RWPE1 (cell line): Measurements from ENCODE around the gene SCN1B.

Experiments
- CTCF ChIA-PET: fragments of 350-600 bp; sonication (Branson Sonifier 250); formaldehyde crosslinking; extraction: SDS; loops from one replicate; lab custom pipeline; 2021; lab: Yijun Ruan, JAX
- POLR2A ChIA-PET: fragments of 400-600 bp; formaldehyde crosslinking; extraction: SDS; loops from one replicate; lab custom pipeline; 2020; ENCODE audit warnings: antibody characterized with exemption; ENCODE audit not compliant: low non-redundant PET; lab: Yijun Ruan, JAX
- DNase-seq: peaks from one replicate; pipeline ENCODE4 v3.0.0; 2012; ENCODE audit warnings: low spot score
- H3K27ac ChIP-seq: fragments of 450-650 bp; 2 replicates; pipeline ENCODE4 v1.5.1; 2017
- TF ChIP-seq, protein P1 (sequence below): fragments of 450-650 bp; conservative IDR thresholded peaks from 2 replicates; pipeline ENCODE4 v1.5.1; 2017; ENCODE audit warnings: low read depth, mild to moderate bottlenecking

SCN1B gene

DNA sequence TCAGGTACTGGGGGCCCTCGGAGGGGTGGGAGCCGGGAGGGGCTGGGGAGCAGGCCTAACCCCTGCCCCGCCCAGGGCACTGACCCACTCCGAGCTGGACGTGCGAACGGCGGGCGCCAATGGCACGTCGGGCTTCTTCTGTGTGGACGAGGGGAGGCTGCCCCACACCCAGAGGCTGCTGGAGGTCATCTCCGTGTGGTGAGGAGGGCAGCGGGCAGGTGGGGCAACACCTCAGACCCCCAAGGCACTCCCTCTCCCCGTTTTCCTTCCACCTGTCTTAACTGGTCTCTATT, 29.5 kb downstream of the SCN1B start:
- ChIA-PET POLR2A (no interaction called here), CTCF (interaction anchor here (0.5 to 0.8 kb wide), 3 partner anchors 32 to 273 kb away, joined by 3 read pairs; no protein-coding TSS in a partner anchor)
- DNase-seq: no peak
- TF ChIP-seq, protein P1, sequence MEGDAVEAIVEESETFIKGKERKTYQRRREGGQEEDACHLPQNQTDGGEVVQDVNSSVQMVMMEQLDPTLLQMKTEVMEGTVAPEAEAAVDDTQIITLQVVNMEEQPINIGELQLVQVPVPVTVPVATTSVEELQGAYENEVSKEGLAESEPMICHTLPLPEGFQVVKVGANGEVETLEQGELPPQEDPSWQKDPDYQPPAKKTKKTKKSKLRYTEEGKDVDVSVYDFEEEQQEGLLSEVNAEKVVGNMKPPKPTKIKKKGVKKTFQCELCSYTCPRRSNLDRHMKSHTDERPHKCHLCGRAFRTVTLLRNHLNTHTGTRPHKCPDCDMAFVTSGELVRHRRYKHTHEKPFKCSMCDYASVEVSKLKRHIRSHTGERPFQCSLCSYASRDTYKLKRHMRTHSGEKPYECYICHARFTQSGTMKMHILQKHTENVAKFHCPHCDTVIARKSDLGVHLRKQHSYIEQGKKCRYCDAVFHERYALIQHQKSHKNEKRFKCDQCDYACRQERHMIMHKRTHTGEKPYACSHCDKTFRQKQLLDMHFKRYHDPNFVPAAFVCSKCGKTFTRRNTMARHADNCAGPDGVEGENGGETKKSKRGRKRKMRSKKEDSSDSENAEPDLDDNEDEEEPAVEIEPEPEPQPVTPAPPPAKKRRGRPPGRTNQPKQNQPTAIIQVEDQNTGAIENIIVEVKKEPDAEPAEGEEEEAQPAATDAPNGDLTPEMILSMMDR: no peak
- H3K27ac ChIP-seq: no peak overlapping the region

DNA sequence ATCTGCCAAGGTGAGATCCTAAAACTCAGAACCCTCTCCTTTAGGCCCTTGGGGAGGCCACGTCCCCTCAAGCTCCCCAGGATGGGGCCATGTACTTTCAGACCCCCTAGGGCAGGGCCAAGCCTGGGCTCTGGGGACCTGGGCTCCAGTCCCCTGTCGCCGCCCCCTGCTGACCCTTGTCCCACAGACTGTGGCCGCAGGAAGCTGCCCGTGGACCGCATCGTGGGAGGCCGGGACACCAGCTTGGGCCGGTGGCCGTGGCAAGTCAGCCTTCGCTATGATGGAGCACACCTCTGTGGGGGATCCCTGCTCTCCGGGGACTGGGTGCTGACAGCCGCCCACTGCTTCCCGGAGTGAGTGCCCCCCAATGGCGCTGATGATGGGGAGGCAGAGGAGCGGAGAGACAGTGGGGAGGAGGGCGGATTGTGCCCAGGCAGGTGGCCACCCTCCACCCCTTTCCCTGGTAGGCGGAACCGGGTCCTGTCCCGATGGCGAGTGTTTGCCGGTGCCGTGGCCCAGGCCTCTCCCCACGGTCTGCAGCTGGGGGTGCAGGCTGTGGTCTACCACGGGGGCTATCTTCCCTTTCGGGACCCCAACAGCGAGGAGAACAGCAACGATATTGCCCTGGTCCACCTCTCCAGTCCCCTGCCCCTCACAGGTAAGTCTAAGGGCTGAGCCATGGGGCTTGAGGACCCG, 30.0 kb downstream of the SCN1B start:
- CTCF ChIA-PET: interaction anchor here (0.5 to 0.8 kb wide), 3 partner anchors 32 to 273 kb away, joined by 3 read pairs; no protein-coding TSS in a partner anchor
- no peak for DNase-seq
- TF ChIP-seq, protein P1: no peak
- H3K27ac ChIP-seq: no peak overlapping the region
- POLR2A ChIA-PET: no interaction called here

DNA sequence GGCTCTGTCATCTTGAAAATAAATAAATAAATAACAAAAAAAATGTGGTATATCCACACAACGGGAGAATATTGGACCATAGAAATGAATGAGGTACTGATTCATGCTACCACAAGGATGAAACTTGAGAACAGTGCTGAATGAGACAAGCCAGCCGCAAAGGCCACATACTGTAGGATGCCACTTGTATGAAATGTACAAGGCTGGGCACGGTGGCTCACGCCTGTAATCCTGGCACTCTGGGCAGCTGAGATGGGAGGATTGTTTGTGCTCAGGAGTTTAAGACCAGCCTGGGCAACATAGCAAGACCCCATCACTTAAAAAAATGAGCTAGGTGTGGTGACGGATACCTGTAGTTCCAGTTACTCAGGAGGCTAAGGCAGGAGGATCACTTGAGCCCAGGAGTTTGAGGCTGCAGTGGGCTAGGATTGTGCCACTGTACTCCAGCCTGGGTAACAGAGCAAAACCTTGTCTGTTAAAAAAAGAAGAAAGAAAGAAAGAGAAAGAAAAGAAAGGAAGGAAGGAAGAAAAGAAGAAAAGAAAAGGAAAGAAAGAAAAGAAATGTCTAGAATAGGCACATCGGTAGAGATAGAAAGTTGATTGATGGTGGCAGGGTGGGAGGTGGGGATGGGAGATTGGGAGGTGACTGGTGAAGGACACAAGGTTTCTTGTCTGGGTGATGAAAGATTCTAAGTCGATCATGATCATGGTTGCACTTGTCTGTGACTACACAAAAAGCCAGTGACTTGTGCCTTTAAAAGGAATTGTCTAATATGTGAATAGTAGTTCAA, 31.5 kb downstream of the SCN1B start:
- ChIA-PET POLR2A (no interaction called here), CTCF (no interaction called here)
- H3K27ac ChIP-seq: no peak overlapping the region
- TF ChIP-seq, protein P1: no peak
- DNase-seq: no peak

DNA sequence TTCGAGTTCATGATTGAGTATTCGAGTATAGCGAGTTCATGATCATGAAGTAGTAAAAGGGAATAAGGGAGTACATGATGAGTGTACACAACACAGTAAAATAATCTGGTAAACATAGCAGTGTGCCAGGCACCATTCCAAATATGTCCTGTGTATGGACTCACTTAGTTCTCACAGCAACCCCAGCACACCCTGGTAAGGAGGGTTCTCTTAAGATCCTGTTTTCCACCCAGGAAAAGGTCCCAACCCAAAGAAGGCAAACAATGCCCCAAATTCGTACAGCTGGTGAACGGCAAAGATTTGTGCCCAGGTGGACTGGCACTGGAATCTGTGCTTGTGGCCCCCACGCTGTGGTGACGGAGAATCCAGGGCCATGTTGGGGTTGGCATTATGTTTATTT, 32.7 kb downstream of the SCN1B start:
- ChIA-PET CTCF (no interaction called here), POLR2A (no interaction called here)
- no peak for DNase-seq
- H3K27ac ChIP-seq: no peak overlapping the region
- TF ChIP-seq, protein P1: no peak

DNA sequence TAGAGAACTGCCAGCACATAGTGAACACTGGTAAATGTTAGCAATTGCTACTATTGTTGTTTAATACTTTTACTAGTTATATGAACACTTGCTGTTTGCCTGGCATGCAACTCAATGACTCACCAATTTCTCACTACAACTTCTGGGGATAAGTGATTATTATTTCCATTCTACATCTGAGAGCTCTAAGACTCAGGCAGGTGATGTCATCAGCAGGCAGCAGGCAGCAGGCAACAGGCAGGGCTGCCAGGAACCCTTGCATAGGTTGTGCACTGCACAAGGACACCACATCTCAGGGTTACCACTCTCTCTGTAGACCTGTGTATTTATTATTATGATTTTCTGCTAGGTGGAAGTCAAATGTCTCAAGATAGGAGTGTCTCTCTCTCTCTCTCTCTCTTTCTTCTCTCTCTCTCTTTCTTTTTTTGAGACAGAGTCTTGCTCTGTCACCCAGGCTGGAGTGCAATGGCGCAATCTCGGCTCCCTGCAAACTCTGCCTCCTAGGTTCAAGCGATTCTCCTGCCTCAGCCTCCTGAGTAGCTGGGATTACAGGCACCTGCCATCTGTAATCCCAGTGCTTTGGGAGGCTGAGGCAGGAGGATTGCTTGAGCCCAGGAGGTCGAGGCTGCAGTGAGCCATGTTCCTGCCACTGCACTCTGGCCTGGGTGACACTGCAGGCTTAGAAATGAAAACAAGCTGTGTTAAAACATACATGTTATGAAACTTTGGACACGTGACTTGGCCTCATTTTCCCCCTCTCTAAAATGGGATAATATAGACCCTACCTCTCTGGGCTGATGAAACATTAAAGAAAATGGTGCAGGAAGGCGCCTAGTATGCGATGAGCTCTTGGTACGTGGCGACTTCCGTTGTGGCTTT, 33.9 kb downstream of the SCN1B start:
- CTCF ChIA-PET: interaction anchor here (1.1 kb wide), 1 partner anchor 9 kb away, joined by 8 read pairs; no protein-coding TSS in a partner anchor
- POLR2A ChIA-PET: interaction anchor here (0.6 kb wide), 1 partner anchor 95 kb away, joined by 5 read pairs; no protein-coding TSS in a partner anchor
- DNase-seq: peak; percentile 63
- H3K27ac ChIP-seq: no peak overlapping the region
- TF ChIP-seq, protein P1: no peak

DNA sequence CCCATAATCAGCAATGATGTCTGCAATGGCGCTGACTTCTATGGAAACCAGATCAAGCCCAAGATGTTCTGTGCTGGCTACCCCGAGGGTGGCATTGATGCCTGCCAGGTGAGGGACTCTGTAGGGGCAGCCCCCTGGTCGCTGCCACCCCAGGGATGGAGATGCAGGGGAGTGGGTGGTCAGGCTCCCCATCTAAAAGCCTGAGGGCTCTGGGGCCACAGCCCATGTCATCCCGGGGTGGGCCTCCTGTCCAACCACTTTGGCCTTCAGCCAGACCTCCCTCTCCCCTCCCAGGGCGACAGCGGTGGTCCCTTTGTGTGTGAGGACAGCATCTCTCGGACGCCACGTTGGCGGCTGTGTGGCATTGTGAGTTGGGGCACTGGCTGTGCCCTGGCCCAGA, 35.3 kb downstream of the SCN1B start:
- no peak for DNase-seq
- TF ChIP-seq, protein P1: no peak
- no peak overlapping the region for H3K27ac ChIP-seq
- ChIA-PET CTCF (no interaction called here), POLR2A (no interaction called here)
